ENCODE data around the gene LPP. TPM values are rescaled to one million over a fixed set of nuclear protein-coding genes. Genes with fewer than 3 reads are reported as not detected.

The LPP gene
- total and polyA plus RNA-seq, 2 of the 4 experiments (the other 2 are of a cell fraction), result 16.0 to 130 TPM

DNA sequence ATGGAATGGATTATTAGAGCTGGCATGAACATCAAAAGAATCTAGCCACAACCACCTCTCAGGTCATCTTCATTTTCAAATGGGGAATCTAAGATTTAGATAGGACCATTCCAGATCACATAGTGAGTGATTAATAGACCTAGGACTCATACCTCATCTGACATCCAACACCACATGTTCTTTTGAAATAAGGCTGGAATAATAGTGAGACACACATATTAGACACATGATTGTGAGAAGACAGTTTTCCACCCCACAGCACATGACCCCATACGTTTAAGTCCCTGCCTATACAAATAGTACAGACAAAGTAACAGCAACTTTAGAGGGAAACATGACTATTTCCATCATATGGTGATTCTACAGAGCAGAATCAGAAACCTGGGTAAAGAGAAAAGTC lies 673.1 kb downstream of the LPP start:
- no peak overlapping the region for H4K5ac ChIP-seq (ENCODE audit: low read depth, low read length)
- no peaks in the 10 kb centered on the region for H3K27me3 ChIP-seq (ENCODE audit: control insufficient read depth, insufficient read depth, low read length)
- dilution Hi-C loops (cut with HindIII; ENCODE audit: low sequenced_read_pairs, unreplicated experiment) (no loop called here), in situ Hi-C loops (cut with MboI; ENCODE audit: low sequenced_read_pairs) (no loop called here), intact Hi-C loops (cut with micrococcal nuclease) (no loop called here)
- ATAC-seq (ENCODE audit: low read depth), result no peak
- H2AK5ac ChIP-seq (ENCODE audit: low read depth, low read length), result no peak overlapping the region
- no peak overlapping the region for H2AFZ ChIP-seq (replicated peaks; ENCODE audit: low read length, poor library complexity)
- H2BK20ac ChIP-seq (ENCODE audit: low read depth, low read length), result no peak overlapping the region
- H3K36me3 ChIP-seq (ENCODE audit: control insufficient read depth, insufficient read depth, low read length), result peaks cover 2% of the 10 kb centered on the region; the same call in 1 of the 2 replicates
- peaks cover 21% of the 10 kb centered on the region; the same call in 1 of the 2 replicates for H4K20me1 ChIP-seq (ENCODE audit: insufficient read depth, low read length)
- no peak overlapping the region for H3K18ac ChIP-seq (ENCODE audit: low read depth, low read length)
- no peak overlapping the region for H3K27ac ChIP-seq (ENCODE audit: insufficient read depth, low read length)
- H3K4me1 ChIP-seq (ENCODE audit: control insufficient read depth, insufficient read depth, low read length), result no peaks in the 10 kb centered on the region; the same call in 1 of the 2 replicates
- no peak overlapping the region for H3K56ac ChIP-seq (ENCODE audit: extremely low read depth, insufficient read depth, low read length)
- H4K8ac ChIP-seq (ENCODE audit: low read depth in 2 of 2, low read length in 2 of 2), result no peak overlapping the region
- H3K4ac ChIP-seq (ENCODE audit: low read depth, low read length), result no peak overlapping the region
- H2AK9ac ChIP-seq (replicated peaks; ENCODE audit: low read depth, low read length, poor library complexity), result no peak overlapping the region
- no CpG with 5 or more reads among the region's 1 CpG for WGBS, 2 experiments (ENCODE audit: extremely low coverage in 2 of 2, insufficient read length in 1 of 2)
- DNase-seq, result no peak
- H2BK120ac ChIP-seq (ENCODE audit: low read depth, low read length), result no peak overlapping the region
- peaks cover 43 to 70% of the 10 kb centered on the region in 2 experiments for H3K79me1 ChIP-seq (ENCODE audit: low read depth in 1 of 2, low read length in 2 of 2)
- no peak overlapping the region for H3K9ac ChIP-seq (ENCODE audit: low read depth, low read length)
- no peak overlapping the region for H3K4me2 ChIP-seq (ENCODE audit: low read depth, low read length)
- ChIA-PET CTCF (interaction anchor here (0.6 kb wide), 1 partner anchor 589 kb away, joined by 4 read pairs; no protein-coding TSS in a partner anchor), POLR2A (ENCODE audit: unreplicated experiment) (no interaction called here)
- no peak overlapping the region for H3K14ac ChIP-seq (replicated peaks; ENCODE audit: low read depth, low read length)
- H3K9me1 ChIP-seq (ENCODE audit: insufficient read depth, low read length), result peaks cover 21% of the 10 kb centered on the region; the same call in 1 of the 2 replicates
- no peak overlapping the region for H2BK5ac ChIP-seq (ENCODE audit: low read depth, low read length, poor library complexity, severe bottlenecking)
- no peak overlapping the region for H2BK15ac ChIP-seq (ENCODE audit: low read depth, low read length)
- no peak overlapping the region for H3K4me3 ChIP-seq (ENCODE audit: insufficient read depth, low read depth, low read length)
- TF ChIP-seq, protein P1, sequence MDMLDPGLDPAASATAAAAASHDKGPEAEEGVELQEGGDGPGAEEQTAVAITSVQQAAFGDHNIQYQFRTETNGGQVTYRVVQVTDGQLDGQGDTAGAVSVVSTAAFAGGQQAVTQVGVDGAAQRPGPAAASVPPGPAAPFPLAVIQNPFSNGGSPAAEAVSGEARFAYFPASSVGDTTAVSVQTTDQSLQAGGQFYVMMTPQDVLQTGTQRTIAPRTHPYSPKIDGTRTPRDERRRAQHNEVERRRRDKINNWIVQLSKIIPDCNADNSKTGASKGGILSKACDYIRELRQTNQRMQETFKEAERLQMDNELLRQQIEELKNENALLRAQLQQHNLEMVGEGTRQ (IDR thresholded peaks at IDR 0.05; ENCODE audit: low read depth, low read length), result no peak
- no peaks in the 10 kb centered on the region for H3K9me3 ChIP-seq (ENCODE audit: control insufficient read depth, insufficient read depth, low read length)
- H4K91ac ChIP-seq (ENCODE audit: insufficient read depth, low read depth, low read length), result no peak overlapping the region
- BruUV-seq (replicated peaks), result no TSS peak
- no peak overlapping the region for H3K23ac ChIP-seq (ENCODE audit: low read depth, low read length)
